HT1080 (cell line): Measurements from ENCODE around the gene KRT38. TPM values are rescaled to one million over a fixed set of nuclear protein-coding genes. Genes with fewer than 3 reads are reported as not detected.
A peak's percentile ranks its signal among the peaks of the same experiment; 100 is the strongest.
"Not testable (repeated sequence)": the region's sequence is repeated elsewhere in the genome, so short reads cannot be mapped to it uniquely, and the experiment has no call there.

Experiments
- DNase-seq: peaks from one replicate; pipeline ENCODE4 v3.0.0-alpha.2; 2015; ENCODE audit warnings: low read depth
- small RNA-seq: library from RNA; depleted of rRNA; stranded (forward); fragments of <200 nt; gene quantifications from one replicate; pipeline ENCODE3, GENCODE V24; 2014
- total RNA-seq: library from RNA; depleted of rRNA; stranded (reverse); fragments of >200 nt; shearing (Covaris generic); gene quantifications from 2 replicates; pipeline ENCODE4 v1.2.3, GENCODE V29; 2014; rRNA removed

Gene KRT38
- total RNA-seq, 1 experiment from 2014 or later: not detected

DNA sequence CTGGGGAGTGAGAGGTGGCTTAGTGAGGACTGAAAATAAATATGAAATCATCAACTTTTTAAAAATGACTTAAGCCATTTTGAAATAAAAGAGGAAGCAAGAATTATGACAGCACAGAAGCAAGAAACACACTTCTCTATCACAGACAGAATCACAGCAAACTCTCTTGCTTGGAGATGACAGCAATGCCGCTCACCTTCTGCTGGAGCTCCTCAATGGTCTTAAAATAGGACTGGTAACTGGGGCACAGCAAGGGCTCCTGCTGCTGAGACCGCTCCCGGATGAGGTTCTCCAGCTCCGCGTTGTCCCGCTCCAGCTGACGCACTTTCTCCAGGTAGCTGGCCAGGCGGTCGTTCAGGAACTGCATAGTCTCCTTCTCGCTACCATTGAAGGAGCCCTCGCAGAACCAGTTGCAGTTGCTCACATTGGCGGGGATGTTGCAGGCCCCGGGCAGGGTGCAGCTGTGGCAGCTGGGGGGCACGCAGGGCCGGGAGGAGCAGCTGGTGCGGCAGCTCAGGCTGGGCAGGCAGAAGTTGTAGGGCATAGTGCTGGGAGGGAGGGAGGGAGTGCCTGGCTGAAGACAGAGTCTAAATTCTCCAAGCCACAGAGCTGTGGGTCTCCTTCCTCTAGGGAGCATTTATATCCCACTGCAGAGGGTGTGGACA is 43.7 kb downstream of the KRT38 start, which contains the start of gene KRT31:
Gene KRT31, minus strand, starts transcription at position 613 of the 665 bp plus-strand sequence. Its CDS starts 69 bp downstream, at position 544.
- no peak for DNase-seq

DNA sequence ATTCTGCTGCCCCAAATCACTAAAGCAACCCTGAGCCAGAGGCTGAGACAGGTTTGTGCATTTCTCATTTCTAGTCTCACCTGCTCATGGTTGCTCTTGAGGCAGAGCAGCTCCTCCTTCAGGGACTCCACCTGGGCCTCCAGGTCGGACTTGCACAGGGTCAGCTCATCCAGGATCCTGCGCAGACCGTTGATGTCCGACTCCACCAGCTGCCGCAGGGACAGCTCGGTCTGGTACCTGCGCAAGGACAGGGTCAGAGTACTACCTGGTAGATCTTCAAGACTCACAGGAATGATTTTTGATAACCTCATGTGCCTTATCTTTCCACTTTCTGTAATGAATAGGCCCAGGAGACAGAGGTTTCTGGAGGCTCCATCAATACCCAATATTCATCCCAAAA is 44.4 kb downstream of the KRT38 start:
- no peak for DNase-seq

DNA sequence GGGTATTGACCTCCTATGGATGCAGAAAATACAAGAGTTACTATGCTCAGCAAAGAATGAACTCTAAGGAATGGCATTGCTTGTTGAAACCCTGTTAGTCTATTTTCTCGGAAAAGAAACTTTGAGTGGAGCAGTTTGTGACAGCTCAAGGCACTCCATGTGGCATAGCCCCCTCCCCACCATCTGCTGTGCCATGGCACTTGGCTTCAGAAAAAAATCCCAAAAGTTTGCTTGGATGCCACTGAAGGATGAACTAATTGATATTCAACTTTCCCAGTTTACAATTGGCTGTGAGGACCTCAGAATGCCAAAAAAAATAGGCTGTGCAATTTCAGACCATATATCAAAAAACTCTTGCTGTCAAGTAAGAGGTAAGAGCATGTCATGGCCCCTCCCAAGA is 45.2 kb downstream of the KRT38 start:
- no peak for DNase-seq

DNA sequence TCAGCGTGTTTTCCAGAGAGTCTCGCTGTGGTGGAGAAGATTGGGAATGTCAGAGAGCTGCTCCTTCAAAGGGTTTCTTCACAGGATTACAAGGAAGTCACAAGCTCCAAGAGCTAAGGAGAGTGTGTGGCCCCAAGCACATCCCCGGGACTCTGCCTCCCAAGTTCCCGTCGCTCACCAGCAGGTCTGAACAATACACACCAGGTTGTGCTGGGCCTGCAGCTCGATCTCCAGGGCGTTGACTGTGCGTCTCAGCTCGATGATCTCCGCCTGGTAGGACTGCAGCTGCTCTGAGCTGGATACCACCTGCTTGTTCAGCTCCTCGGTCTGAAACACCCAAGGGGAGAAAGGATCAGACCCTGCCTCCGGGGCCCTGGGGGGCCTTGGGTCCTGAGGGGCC is 45.7 kb downstream of the KRT38 start:
- DNase-seq: not testable (repeated sequence)

DNA sequence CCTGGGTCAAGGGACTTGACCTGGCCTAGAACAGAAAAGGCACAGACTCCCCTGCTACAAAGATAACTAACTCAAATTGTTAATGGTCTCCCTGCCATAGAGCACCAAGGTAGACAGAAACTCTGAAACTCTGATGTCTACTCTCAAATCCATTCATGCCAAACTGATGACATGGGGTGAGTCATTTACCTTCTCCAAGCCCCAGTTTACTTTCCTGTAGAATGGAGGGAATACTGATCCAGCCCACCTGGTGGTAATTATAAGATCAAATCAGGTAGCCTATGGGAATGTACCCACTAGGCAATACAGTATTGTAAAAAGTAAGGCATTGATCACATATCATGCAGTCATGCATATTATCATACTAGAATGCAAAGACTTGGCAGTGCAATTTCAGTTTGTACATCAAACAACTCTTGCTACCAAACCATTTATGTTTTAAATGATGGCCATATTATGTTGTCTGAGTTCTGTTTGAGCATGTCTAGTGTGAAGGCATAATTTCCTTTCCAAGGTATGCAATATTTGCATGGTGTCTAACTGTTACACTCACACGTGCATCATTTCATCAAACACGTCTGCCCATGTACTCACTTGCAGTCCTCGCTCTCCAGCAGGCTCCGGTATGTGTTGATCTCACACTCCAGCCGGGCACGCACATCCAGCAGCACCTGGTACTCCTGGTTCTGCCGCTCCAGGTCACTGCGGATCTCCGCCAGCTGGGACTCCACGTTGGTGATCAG is 46.4 kb downstream of the KRT38 start:
- DNase-seq: no peak

DNA sequence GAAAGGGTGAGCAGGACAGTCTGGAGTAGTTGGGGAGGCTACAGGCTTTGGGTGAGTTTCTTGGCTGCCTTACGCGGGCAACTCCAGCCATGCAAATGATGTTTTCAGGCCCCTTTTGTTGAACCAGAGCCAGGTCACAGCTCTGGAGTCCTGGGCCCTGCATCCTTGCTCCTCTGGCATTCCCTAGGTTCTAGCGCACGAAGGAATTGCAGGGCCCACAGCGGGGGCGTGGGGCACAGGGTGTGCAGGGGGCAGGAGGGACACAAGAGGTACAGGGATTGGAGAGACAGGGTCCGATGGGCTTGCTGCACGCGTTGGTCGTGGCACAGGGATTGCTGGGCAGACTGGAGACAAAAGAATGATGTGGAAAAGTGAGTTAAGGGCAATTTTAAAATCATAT is 47.0 kb downstream of the KRT38 start:
- no peak for DNase-seq

DNA sequence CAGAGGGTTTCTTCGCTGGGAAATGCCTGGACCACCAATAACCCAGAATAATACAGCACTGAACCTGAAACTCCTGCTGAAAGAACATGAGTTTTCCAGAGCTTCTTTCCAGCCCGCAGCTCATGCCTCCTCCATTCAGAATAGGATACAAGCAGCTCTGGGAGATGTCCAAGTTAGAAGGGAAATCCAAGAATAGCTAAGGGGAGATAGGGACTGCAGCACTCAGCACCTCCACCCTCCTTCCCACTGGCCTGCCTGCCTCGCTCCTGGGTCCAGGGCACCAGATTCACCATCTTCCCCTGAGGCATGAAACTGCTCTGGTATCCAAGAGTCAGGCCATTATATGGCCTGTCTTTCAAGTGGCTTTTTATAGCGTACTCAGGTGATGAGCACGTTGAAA is 47.5 kb downstream of the KRT38 start:
- no peak for DNase-seq

DNA sequence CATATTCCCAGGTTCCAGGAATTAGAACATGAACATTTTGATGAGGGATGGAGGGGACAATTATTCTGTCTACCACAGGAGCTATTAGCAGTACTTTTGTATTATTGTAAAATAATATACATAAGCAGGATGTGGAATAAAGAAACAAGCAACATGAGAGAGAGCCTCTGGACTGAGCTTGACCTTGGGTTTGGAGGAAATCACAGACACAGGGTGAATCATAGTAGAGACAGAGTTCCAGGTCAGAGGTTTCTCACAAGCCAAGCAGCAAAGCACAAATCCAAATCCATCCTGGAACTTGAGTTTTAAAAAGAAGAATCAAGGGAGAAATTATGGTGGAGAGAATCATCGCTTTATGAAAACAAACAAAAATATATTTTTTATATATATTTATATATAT is 48.5 kb downstream of the KRT38 start:
- peak; percentile 29 for DNase-seq

DNA sequence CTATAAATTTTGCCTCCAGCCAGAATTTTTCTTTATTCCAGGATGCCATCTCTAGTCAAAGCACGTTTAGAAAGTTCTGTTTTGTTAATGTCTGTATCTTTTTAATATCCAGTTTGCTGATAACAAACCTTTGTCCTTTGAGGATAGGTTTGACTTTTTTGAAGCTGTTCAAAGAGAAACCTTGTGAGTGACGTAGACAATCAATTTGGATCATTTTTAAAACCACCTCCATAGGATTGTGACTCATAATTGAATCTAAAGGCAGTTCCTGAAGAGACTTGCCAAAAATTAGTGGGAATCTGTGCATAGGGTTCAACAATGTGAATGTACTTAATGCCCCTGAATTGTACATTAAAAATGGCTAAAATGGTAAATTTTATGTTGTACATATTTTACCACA is 49.2 kb downstream of the KRT38 start:
- no peak for DNase-seq

DNA sequence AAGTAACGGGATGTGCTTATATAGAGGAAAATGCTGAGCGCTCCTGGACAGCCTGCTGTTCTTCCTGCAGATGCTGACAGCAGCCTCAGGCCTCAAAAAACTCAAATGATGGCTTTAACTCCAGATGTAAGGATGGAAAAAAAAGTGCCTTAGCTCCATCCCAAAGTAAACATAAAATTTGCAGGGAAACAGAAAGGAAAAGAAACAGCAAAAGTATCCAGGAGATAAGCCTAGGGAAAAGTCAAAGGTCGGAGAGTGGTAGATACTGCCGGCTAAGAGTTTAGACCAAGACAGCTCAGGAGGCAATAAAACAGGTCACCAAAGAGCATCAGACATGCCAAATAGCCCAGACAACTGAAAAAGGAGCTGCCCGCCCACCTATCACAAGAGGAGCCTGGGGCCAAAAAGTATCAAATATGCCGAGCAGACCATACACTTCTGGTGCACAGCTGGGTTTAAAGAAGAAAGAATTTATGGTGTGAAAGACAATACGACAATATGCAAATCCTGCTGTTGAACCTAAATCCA is 50.3 kb downstream of the KRT38 start:
- DNase-seq: no peak

DNA sequence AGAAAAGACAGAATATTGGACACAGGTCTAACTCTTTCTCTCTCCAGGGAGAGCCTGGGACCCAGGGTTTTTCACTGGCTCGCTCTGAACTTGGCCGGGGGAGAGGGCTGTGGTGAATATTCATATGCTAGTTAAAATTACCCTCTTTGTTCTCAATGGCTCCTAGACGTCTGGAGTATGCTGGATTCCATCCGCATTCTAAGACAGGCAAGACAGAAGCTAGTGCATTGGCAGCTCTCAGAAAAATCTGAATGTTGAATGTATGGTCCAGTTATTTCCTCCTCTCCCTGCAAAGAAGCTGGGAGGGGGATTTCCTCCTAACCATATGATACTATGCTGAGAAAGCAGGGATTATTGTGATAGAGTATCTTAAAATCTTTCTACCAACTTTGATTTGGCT is 53.1 kb downstream of the KRT38 start:
- no peak for DNase-seq

DNA sequence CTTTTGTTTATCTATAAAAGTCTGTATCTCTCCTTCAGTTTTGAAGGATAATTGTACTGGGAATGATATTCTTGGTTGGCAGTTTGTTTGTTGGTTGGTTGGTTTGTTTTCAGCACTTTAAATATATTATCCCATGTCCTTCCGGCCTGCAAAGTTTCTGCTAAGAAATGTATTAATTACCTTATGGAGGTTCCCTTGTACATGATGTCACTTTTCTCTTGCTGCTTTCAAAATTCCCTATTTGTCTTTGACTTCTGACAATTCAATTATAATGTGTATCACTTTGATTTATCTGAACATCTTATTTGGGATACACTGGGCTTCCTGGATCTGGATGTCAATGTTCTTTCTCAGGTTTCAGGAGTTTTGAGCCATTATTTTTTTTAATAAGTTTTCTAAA is 54.6 kb downstream of the KRT38 start:
- DNase-seq: no peak

Small RNA genes within 50 kb of the gene (small RNA-seq; reads per million reads assigned to genes)
- 1.9 reads per million, percentile 82 among the genes with 10 or more reads in this experiment for gene RNU2-32P

Other genes starting within 250 kb of the KRT38 start
- gene KRTAP9-2, start 214.3 kb downstream of the KRT38 start, total RNA-seq: not detected in 2 replicates
- gene KRTAP9-3, start 208.5 kb downstream of the KRT38 start, total RNA-seq: not detected in 2 replicates
- not detected in 2 replicates for gene KRTAP9-8, start 203.0 kb downstream of the KRT38 start, total RNA-seq
- gene KRTAP9-4, start 191.3 kb downstream of the KRT38 start, total RNA-seq: not detected in 2 replicates
- gene KRTAP9-9, start 185.6 kb downstream of the KRT38 start, total RNA-seq: not detected in 2 replicates
- not detected in 2 replicates for gene KRTAP9-6, start 175.6 kb downstream of the KRT38 start, total RNA-seq
- gene KRTAP9-7, start 165.3 kb downstream of the KRT38 start, total RNA-seq: not detected in 2 replicates
- not detected in 2 replicates for gene KRTAP29-1, start 138.1 kb downstream of the KRT38 start, total RNA-seq
- gene KRTAP16-1, start 131.7 kb downstream of the KRT38 start, total RNA-seq: not detected in 2 replicates
- not detected in 2 replicates for gene KRTAP17-1, start 125.3 kb downstream of the KRT38 start, total RNA-seq
- gene KRT33A, start 90.2 kb downstream of the KRT38 start, total RNA-seq: not detected in 2 replicates
- gene KRT33B, start 71.2 kb downstream of the KRT38 start, total RNA-seq: not detected in 2 replicates
- gene KRT34, start 58.7 kb downstream of the KRT38 start, total RNA-seq: 0.80 and 1.2 TPM in 2 replicates
- gene KRT31, start 43.4 kb downstream of the KRT38 start, total RNA-seq: not detected in 2 replicates
- not detected in 2 replicates for gene KRT37, start 16.4 kb downstream of the KRT38 start, total RNA-seq
- not detected in 2 replicates for gene KRT32, start 26.4 kb upstream of the KRT38 start, total RNA-seq
- not detected in 2 replicates for gene KRT35, start 40.2 kb upstream of the KRT38 start, total RNA-seq
- gene KRT36, start 48.9 kb upstream of the KRT38 start, total RNA-seq: not detected in 2 replicates
- not detected in 2 replicates for gene KRT13, start 64.6 kb upstream of the KRT38 start, total RNA-seq
- 6.8 and 10.9 TPM in 2 replicates for gene KRT15, start 77.9 kb upstream of the KRT38 start, total RNA-seq
- 0.13 and 0.72 TPM in 2 replicates for gene KRT19, start 87.3 kb upstream of the KRT38 start, total RNA-seq
- not detected in 2 replicates for gene KRT9, start 131.1 kb upstream of the KRT38 start, total RNA-seq
- 0.05 TPM in 1 of 2 replicates, not detected in the other for gene KRT14, start 145.9 kb upstream of the KRT38 start, total RNA-seq
- gene KRT16, start 171.8 kb upstream of the KRT38 start, total RNA-seq: not detected in 2 replicates
- gene KRT17, start 183.6 kb upstream of the KRT38 start, total RNA-seq: 0.72 and 1.6 TPM in 2 replicates
- 78.2 and 312 TPM in 2 replicates for gene EIF1, start 247.9 kb upstream of the KRT38 start, total RNA-seq